Ovary (tissue), 3 donors: ENCODE results near the gene CCL1.

ENCODE experiments used
- CTCF ChIP-seq, 3 donors: fragments of 450-650 bp in 2 of 3; fragments of 200-600 bp in 1 of 3; IDR thresholded peaks; one replicate each; pipeline versions ENCODE4 v1.5.1 to v1.8.0; 2016 to 2022; ENCODE audit warnings: antibody characterized with exemption in 3 of 3, mild to moderate bottlenecking in 1 of 3
- EP300 ChIP-seq: sonication (generic); formaldehyde crosslinking; IDR thresholded peaks from one replicate; pipeline ENCODE4 v1.6.1; 2017; ENCODE audit warnings: antibody characterized with exemption
- POLR2A ChIP-seq: fragments of 450-650 bp; IDR thresholded peaks from one replicate; pipeline ENCODE4 v1.6.1; 2017; ENCODE audit warnings: antibody characterized with exemption, mild to moderate bottlenecking, moderate library complexity
- donor health status: DM: no; HTN: no; CAD: no.

GRCh38 chr17:34364751-34365150, 1.7 kb upstream of the CCL1 start:
- TF ChIP-seq CTCF (IDR thresholded peaks at IDR 0.05) (no peak), POLR2A (no peak), EP300 (no peak)
